ENCODE data around the gene CFAP69.

- TF ChIP-seq, protein P1, sequence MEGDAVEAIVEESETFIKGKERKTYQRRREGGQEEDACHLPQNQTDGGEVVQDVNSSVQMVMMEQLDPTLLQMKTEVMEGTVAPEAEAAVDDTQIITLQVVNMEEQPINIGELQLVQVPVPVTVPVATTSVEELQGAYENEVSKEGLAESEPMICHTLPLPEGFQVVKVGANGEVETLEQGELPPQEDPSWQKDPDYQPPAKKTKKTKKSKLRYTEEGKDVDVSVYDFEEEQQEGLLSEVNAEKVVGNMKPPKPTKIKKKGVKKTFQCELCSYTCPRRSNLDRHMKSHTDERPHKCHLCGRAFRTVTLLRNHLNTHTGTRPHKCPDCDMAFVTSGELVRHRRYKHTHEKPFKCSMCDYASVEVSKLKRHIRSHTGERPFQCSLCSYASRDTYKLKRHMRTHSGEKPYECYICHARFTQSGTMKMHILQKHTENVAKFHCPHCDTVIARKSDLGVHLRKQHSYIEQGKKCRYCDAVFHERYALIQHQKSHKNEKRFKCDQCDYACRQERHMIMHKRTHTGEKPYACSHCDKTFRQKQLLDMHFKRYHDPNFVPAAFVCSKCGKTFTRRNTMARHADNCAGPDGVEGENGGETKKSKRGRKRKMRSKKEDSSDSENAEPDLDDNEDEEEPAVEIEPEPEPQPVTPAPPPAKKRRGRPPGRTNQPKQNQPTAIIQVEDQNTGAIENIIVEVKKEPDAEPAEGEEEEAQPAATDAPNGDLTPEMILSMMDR (IDR thresholded peaks at IDR 0.05; ENCODE audit: insufficient read depth, low read depth, low read length) = no peak
- no peak for TF ChIP-seq EZH2 (IDR thresholded peaks at IDR 0.05; ENCODE audit: insufficient read depth, low read length)
Measured at GRCh38 chr7:90313907-90314306, 68.9 kb downstream of the CFAP69 start.

Data from astrocyte (in vitro differentiated cells and primary cell).